Progenitor cell of endocrine pancreas (in vitro differentiated cells): ENCODE data around the gene DNAH14. TPM values are rescaled to one million over a fixed set of nuclear protein-coding genes. Genes with fewer than 3 reads are reported as not detected.
"Not testable (repeated sequence)": the region's sequence is repeated elsewhere in the genome, so short reads cannot be mapped to it uniquely, and the experiment has no call there.

Experiments used
- DNase-seq: peaks from one replicate; pipeline ENCODE4 v3.0.0; 2021; ENCODE audit warnings: low spot score; ENCODE audit not compliant: unreplicated experiment
- H3K27ac Mint-ChIP-seq: 2 replicates; pipeline ENCODE4 v1.8.0; 2021; ENCODE audit warnings: mild to moderate bottlenecking, moderate library complexity, mixed read lengths
- H3K27me3 Mint-ChIP-seq: 2 replicates; pipeline ENCODE4 v1.8.0; 2021; ENCODE audit warnings: mixed read lengths
- H3K36me3 Mint-ChIP-seq: 2 replicates; pipeline ENCODE4 v1.8.0; 2022; ENCODE audit warnings: mixed read lengths; ENCODE audit not compliant: insufficient read depth
- H3K4me1 Mint-ChIP-seq: 2 replicates; pipeline ENCODE4 v1.8.0; 2021; ENCODE audit warnings: low read depth, mixed read lengths
- H3K4me3 Mint-ChIP-seq: 2 replicates; pipeline ENCODE4 v1.8.0; 2021; ENCODE audit warnings: low read depth, mild to moderate bottlenecking, moderate library complexity, mixed read lengths
- H3K9me3 Mint-ChIP-seq: 2 replicates; pipeline ENCODE4 v1.8.0; 2021; ENCODE audit warnings: low read depth, mixed read lengths
- total RNA-seq: library from RNA; stranded (reverse); gene quantifications from 2 replicates; pipeline ENCODE4 v1.2.1, GENCODE V29; 2021
- TF ChIP-seq, protein P1 (sequence below): fragments of 200-600 bp; sonication (generic); IDR thresholded peaks from one replicate; pipeline ENCODE4 v1.5.0; 2021; ENCODE audit warnings: antibody characterized with exemption, mild to moderate bottlenecking; ENCODE audit not compliant: unreplicated experiment

The DNAH14 gene
- total RNA-seq, 1 donor from 2014 or later = 71.7 TPM

DNA sequence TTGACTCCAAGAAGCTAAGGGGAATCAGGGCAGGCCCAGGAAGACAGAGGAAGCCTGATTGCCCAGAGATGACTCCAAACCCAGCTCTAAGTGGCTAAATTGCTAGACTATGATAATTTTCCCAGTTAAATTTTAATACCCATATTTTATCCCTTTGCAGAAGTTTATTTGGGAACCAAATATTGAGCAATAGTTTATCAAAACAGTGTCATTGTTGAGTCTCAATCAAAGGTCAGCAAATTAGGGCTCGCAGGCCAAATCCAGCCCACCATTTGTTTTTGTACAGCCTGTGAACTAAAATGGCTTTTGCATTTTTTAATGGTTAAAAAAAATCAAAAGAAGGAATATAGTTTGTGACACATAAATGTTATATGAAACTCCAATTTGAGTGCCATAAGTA, 451.2 kb downstream of the DNAH14 start:
- Mint-ChIP-seq H3K9me3 (peaks cover 6% of the 10 kb centered on the region), H3K4me1 (peaks cover 5% of the 10 kb centered on the region), H3K4me3 (no peak overlapping the region), H3K27me3 (no peaks in the 10 kb centered on the region), H3K36me3 (peaks cover 27% of the 10 kb centered on the region), H3K27ac (no peak overlapping the region)
- no peak for DNase-seq
- TF ChIP-seq, protein P1, sequence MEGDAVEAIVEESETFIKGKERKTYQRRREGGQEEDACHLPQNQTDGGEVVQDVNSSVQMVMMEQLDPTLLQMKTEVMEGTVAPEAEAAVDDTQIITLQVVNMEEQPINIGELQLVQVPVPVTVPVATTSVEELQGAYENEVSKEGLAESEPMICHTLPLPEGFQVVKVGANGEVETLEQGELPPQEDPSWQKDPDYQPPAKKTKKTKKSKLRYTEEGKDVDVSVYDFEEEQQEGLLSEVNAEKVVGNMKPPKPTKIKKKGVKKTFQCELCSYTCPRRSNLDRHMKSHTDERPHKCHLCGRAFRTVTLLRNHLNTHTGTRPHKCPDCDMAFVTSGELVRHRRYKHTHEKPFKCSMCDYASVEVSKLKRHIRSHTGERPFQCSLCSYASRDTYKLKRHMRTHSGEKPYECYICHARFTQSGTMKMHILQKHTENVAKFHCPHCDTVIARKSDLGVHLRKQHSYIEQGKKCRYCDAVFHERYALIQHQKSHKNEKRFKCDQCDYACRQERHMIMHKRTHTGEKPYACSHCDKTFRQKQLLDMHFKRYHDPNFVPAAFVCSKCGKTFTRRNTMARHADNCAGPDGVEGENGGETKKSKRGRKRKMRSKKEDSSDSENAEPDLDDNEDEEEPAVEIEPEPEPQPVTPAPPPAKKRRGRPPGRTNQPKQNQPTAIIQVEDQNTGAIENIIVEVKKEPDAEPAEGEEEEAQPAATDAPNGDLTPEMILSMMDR = no peak

DNA sequence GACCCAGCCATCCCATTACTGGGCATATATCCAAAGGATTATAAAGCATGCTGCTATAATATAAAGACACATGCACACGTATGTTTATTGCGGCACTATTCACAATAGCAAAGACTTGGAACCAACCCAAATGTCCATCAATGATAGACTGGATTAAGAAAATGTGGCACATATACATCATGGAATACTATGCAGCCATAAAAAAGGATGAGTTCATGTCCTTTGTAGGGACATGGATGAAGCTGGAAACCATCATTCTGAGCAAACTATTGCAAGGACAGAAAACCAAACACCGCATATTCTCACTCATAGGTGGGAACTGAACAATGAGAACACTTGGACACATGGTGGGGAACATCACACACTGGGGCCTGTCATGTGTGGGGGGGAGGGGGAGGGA, 457.4 kb downstream of the DNAH14 start:
- DNase-seq, H3K27ac Mint-ChIP-seq, H3K4me3 Mint-ChIP-seq, H3K4me1 Mint-ChIP-seq, H3K27me3 Mint-ChIP-seq, H3K9me3 Mint-ChIP-seq: not testable (repeated sequence)
- H3K36me3 Mint-ChIP-seq = peaks cover 23% of the 10 kb centered on the region

DNA sequence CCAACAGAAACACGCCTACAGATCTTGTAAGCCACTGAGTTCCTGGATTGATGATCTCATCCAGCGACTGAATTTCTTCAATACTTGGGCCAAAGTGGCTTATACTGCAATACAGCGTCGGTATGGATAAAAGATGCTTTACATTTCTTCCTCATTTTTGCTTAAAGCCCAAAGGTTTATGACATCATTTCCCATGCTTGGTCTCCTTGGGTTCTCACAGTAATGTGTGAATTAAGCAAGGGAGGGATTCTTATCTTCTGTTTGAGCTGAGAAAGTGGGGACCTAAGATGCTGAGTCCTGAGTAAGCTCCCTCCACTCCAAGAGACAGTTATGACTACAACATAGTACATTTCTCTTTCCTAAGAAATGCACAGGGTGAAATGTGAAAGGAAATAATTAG, 458.9 kb downstream of the DNAH14 start:
- H3K36me3 Mint-ChIP-seq = peaks cover 14% of the 10 kb centered on the region
- DNase-seq = no peak
- peaks cover 6% of the 10 kb centered on the region for H3K9me3 Mint-ChIP-seq
- no peak overlapping the region for H3K4me3 Mint-ChIP-seq
- no peaks in the 10 kb centered on the region for H3K4me1 Mint-ChIP-seq
- no peaks in the 10 kb centered on the region for H3K27me3 Mint-ChIP-seq
- TF ChIP-seq, protein P1 = no peak
- no peak overlapping the region for H3K27ac Mint-ChIP-seq

DNA sequence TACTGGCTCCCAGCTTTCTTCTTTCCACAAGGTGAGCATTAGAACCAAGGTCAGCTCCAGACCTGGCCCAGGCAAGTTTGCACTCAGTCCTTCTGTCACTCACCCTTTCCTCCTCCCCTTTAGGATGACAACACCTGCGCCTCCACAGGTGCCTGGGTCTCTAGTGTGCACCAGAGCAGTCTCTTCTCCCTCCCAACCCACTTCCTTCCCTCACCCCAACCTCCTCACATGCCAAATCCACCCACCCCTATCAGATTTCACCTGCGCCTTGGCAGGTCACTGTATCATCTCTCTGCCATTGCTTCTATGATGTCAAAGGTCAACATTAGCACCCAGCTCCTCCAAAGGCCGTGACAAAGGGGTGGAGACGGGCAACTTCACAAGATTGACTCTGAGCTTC, 460.4 kb downstream of the DNAH14 start:
- Mint-ChIP-seq H3K27me3 (no peaks in the 10 kb centered on the region), H3K4me1 (no peaks in the 10 kb centered on the region), H3K9me3 (no peaks in the 10 kb centered on the region), H3K4me3 (no peak overlapping the region), H3K36me3 (peaks cover 7% of the 10 kb centered on the region), H3K27ac (no peak overlapping the region)
- TF ChIP-seq, protein P1 = no peak
- no peak for DNase-seq

DNA sequence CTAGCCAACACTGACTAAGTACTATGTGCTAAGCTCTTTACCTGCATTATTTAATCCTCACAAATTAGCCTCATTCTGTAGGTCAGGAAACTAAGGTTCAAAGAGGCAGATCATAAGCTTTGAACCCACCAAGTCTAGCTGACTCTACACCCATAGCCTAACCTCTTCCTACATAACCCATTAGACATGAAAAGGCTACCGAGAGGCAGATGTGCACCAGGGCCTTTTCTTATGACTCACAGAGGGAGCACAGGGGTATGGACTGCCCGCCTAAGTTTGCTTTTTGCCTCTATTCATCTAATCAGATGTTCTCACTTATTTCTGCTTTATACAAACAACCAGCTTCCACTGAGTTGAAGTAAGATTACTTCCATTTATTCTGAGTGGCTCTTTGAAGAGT, 466.9 kb downstream of the DNAH14 start:
- Mint-ChIP-seq H3K27ac (no peak overlapping the region), H3K27me3 (no peaks in the 10 kb centered on the region), H3K4me1 (no peaks in the 10 kb centered on the region), H3K4me3 (no peak overlapping the region), H3K9me3 (no peaks in the 10 kb centered on the region), H3K36me3 (peaks cover 33% of the 10 kb centered on the region)
- TF ChIP-seq, protein P1 = no peak
- DNase-seq = no peak

DNA sequence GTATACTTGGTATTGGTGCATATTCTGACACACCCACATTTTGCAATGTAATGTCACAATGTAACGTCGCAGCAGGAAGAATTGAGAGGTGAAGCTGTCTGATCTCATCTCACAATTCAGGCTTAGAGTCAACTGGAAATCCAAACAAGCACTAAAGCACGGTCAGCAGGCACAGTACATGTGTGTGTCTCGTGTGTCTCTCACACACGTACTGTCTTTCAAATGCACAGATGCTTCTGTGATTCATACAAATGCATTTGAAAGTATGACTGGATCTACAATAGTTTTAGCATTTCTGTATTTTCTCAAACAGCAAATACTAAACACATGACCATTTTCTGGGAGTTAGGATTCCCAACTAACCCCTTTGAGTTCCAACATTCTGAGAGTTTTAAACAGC, 471.5 kb downstream of the DNAH14 start:
- Mint-ChIP-seq H3K4me3 (no peak overlapping the region), H3K4me1 (no peaks in the 10 kb centered on the region), H3K27ac (no peak overlapping the region), H3K36me3 (peaks cover 45% of the 10 kb centered on the region), H3K9me3 (no peaks in the 10 kb centered on the region), H3K27me3 (no peaks in the 10 kb centered on the region)
- no peak for DNase-seq
- TF ChIP-seq, protein P1 = no peak
